Loucy (cell line): ENCODE results near the gene EPHA7.

ENCODE experiments used
- H2AFZ ChIP-seq: fragments of 200-600 bp; sonication (generic); 2 replicates; pipeline ENCODE4 v1.6.0; 2016; ENCODE audit warnings: antibody characterized with exemption, mild to moderate bottlenecking, low read length, moderate library complexity
- H3F3A ChIP-seq: fragments of 200-600 bp; 2 replicates; pipeline ENCODE4 v1.6.0; 2016; ENCODE audit warnings: antibody characterized with exemption, low read depth, mild to moderate bottlenecking
- H3K27me3 ChIP-seq: fragments of 200-600 bp; sonication (generic); 2 replicates; pipeline ENCODE4 v1.6.1; 2014; ENCODE audit warnings: low read length, mild to moderate bottlenecking; ENCODE audit not compliant: insufficient read depth, poor library complexity, severe bottlenecking
- H3K36me3 ChIP-seq: fragments of 200-600 bp; sonication (generic); 2 replicates; pipeline ENCODE4 v1.6.1; 2016; ENCODE audit warnings: low read length; ENCODE audit not compliant: insufficient read depth
- H3K4me1 ChIP-seq: fragments of 200-600 bp; sonication (generic); 2 replicates; pipeline ENCODE4 v1.5.1; 2014; ENCODE audit warnings: low read length, mild to moderate bottlenecking; ENCODE audit not compliant: insufficient read depth, poor library complexity, severe bottlenecking
- H3K4me2 ChIP-seq: fragments of 200-600 bp; sonication (generic); 2 replicates; pipeline ENCODE4 v1.6.0; 2014; ENCODE audit warnings: antibody characterized with exemption, low read length, low read depth, mild to moderate bottlenecking; ENCODE audit not compliant: poor library complexity, severe bottlenecking
- H3K4me3 ChIP-seq: fragments of 200-600 bp; sonication (generic); 2 replicates; pipeline ENCODE4 v1.5.1; 2014; ENCODE audit warnings: low read length, mild to moderate bottlenecking, mixed read lengths; ENCODE audit not compliant: poor library complexity, severe bottlenecking
- H3K79me2 ChIP-seq: fragments of 200-600 bp; sonication (generic); 2 replicates; pipeline ENCODE4 v1.6.1; 2014; ENCODE audit warnings: low read length; ENCODE audit not compliant: insufficient read depth
- H3K9ac ChIP-seq: fragments of 200-600 bp; sonication (generic); 2 replicates; pipeline ENCODE4 v1.6.0; 2014; ENCODE audit warnings: mild to moderate bottlenecking, low read depth, low read length, moderate library complexity; ENCODE audit not compliant: poor library complexity, severe bottlenecking
- H3K9me2 ChIP-seq: fragments of 200-600 bp; sonication (generic); replicated peaks from 2 replicates; pipeline ENCODE4 v1.6.1; 2016; ENCODE audit warnings: low read depth, low read length, mixed read lengths
- H3K9me3 ChIP-seq: fragments of 200-600 bp; sonication (generic); 2 replicates; pipeline ENCODE4 v1.6.1; 2014; ENCODE audit warnings: mild to moderate bottlenecking, antibody characterized with exemption, low read length, low read depth; ENCODE audit not compliant: insufficient read depth
- H4K20me1 ChIP-seq: fragments of 200-600 bp; sonication (generic); 2 replicates; pipeline ENCODE4 v1.6.0; 2014; ENCODE audit warnings: antibody characterized with exemption, low read length, mild to moderate bottlenecking; ENCODE audit not compliant: insufficient read depth, poor library complexity, severe bottlenecking
- CTCF ChIP-seq: fragments of 200-600 bp; sonication (generic); conservative IDR thresholded peaks from 2 replicates; pipeline ENCODE4 v1.5.1; 2014; ENCODE audit warnings: mild to moderate bottlenecking, antibody characterized with exemption, low read length
- EZH2phosphoT487 ChIP-seq: fragments of 200-600 bp; IDR thresholded peaks from 2 replicates; pipeline ENCODE4 v1.6.1; 2018; ENCODE audit warnings: antibody characterized with exemption, mild to moderate bottlenecking, moderate library complexity, borderline replicate concordance

Gene EPHA7

GRCh38 chr6:93319304-93319703 lies 100.1 kb downstream of the EPHA7 start:
- peak overlapping the region; percentile 41 for H2AFZ ChIP-seq
- no peaks in the 10 kb centered on the region for H3F3A ChIP-seq

GRCh38 chr6:93318121-93318520 lies 101.2 kb downstream of the EPHA7 start:
- Histone ChIP-seq H3K36me3 (no peaks in the 10 kb centered on the region), H3F3A (no peaks in the 10 kb centered on the region), H2AFZ (no peak overlapping the region), H3K79me2 (no peaks in the 10 kb centered on the region), H3K9ac (no peak overlapping the region), H3K27me3 (no peaks in the 10 kb centered on the region), H3K4me3 (no peak overlapping the region), H3K9me3 (no peaks in the 10 kb centered on the region), H3K9me2 (no peaks in the 10 kb centered on the region), H3K4me2 (no peak overlapping the region), H4K20me1 (no peaks in the 10 kb centered on the region), H3K4me1 (no peaks in the 10 kb centered on the region)
- TF ChIP-seq CTCF (no peak; the same call in 1 of the 2 replicates), EZH2phosphoT487 (no peak)

More at GRCh38 chr6:93319304-93319703, 100.1 kb downstream of the EPHA7 start:
- Histone ChIP-seq H3K9me2 (no peaks in the 10 kb centered on the region), H3K4me1 (no peaks in the 10 kb centered on the region), H3K4me2 (no peak overlapping the region), H3K9ac (no peak overlapping the region), H3K36me3 (no peaks in the 10 kb centered on the region), H3K27me3 (no peaks in the 10 kb centered on the region), H3K9me3 (no peaks in the 10 kb centered on the region), H3K79me2 (no peaks in the 10 kb centered on the region), H4K20me1 (no peaks in the 10 kb centered on the region), H3K4me3 (no peak overlapping the region)
- no peak for TF ChIP-seq CTCF

- no peak overlapping the region for H3K4me3 ChIP-seq
- H3K4me2 ChIP-seq: no peak overlapping the region
- H4K20me1 ChIP-seq: no peaks in the 10 kb centered on the region
- H3K4me1 ChIP-seq: no peaks in the 10 kb centered on the region
- no peaks in the 10 kb centered on the region for H3K79me2 ChIP-seq
- H3K36me3 ChIP-seq: no peaks in the 10 kb centered on the region
- H3K9me2 ChIP-seq: no peaks in the 10 kb centered on the region
- TF ChIP-seq EZH2phosphoT487 (no peak), CTCF (no peak)
- H3K9ac ChIP-seq: no peak overlapping the region
- H3K27me3 ChIP-seq: no peaks in the 10 kb centered on the region
- H3F3A ChIP-seq: no peaks in the 10 kb centered on the region
- no peaks in the 10 kb centered on the region for H3K9me3 ChIP-seq
- H2AFZ ChIP-seq: no peak overlapping the region
These were observed 101.8 kb downstream of the EPHA7 start for GRCh38 chr6:93317592-93317991.
